HG02973 (cell line): ENCODE measurements around the gene DNAH14.
"Not testable (repeated sequence)": the region's sequence is repeated elsewhere in the genome, so short reads cannot be mapped to it uniquely, and the experiment has no call there.

Experiments used
- ATAC-seq: cut with Tn5 transposase; IDR thresholded peaks from one replicate; pipeline ENCODE4 v1.9.1; 2021; ENCODE audit warnings: moderate library complexity; ENCODE audit not compliant: unreplicated experiment

Gene DNAH14

DNA sequence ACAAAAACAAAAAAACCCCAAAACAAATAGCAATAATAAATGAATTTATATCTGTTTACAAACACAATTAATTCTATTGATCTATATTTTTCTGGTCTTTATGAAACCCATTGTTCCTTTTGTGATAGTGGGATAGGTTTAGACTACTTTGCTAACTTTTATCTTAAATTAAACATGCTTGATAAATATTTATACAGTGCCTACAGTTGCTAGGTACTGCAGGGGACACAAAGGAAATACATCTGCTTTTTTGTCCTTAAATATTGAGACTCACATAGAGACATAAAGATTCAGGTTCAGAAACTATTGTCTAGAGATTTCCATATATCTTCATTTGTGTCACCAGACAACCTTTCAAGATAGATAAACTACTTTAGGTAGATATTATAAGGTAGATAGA is 8.5 kb upstream of the DNAH14 start:
- ATAC-seq: no peak

DNA sequence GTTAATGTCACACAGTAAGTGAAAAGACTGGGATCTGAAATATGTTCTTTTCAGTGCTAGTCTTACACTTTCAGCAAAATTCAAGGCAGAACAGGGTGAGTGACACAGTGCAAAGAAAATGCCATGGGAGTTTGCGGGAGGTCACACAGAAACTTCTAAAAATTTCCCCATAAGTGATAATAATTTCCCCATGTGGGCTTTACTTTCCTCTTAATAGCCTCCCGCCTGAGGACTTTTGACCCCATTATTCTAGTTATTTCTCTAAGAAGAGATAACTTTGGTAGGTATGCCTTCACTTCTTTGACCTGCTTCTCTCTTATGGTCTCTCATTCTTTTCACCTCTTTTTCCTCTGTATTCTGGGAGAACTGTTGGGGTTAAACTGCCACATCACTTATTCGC is 8.1 kb upstream of the DNAH14 start:
- ATAC-seq: no peak

DNA sequence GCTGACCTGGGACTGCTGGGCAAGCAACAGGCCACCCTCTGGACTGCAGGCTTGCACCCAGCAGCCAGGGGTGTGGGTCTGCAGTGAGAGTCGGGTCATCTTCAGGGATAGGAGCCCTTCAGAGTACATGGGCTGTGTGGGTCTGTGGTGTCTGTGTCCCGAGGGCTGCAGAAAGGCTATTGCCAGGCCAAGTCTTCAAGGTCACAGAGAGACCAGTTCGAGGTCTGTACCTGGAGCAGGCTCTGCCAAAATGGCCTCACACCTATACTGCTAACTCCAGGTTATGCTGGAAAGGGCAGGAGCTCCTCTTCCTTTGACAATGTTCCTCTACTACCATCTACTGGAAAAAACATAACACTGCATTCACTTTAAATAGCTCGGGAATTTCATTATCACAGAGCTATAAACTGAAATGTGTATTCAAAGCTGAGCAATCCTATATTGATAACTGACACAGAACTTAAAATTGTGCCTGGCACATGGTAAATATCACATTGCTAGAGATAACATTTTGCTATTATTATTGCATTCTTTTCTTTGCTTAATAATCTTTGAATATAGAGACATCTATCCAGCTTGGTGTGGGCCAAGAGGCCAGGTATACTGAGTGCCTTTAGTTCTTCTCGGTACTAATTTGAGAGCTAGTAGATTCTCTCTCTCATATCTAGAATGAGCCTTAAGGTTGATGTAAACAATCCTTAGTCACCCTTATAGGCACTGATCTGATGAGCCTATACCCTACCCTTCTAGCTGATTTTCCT is 6.9 kb upstream of the DNAH14 start:
- ATAC-seq: peak; percentile 67

DNA sequence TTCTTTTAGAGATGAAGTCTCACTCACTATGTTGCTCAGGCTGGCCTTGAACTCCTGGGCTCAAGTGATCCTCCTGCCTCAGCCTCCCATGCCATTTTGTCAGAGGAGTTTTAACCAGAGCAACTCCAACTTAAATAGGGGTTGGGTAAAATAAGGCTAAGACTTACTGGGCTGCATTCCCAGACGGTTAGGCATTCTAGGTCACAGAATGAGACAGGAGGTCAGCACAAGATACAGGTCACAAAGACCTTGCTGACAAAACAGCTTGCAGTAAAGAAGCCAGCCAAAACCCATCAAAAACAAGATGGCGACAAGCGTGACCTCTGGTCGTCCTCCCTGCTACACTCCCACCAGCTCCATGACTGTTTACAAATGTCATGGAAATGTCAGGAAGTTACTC is 5.7 kb upstream of the DNAH14 start:
- no peak for ATAC-seq

DNA sequence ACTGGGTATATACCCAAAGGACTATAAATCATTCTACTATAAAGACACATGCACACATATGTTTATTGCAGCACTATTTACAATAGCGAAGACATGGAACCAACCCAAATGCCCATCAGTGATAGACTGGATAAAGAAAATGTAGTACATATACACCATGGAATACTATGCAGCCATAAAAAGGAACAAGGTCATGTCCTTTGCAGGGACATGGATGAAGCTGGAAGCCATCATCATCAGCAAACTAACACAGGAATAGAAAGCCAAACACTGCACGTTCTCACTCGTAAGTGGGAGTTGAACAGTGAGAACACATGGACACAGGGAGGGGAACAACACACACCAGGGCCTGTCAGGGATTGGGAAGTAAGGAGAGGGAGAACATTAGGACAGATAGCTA is 1.8 kb upstream of the DNAH14 start:
- not testable (repeated sequence) for ATAC-seq

DNA sequence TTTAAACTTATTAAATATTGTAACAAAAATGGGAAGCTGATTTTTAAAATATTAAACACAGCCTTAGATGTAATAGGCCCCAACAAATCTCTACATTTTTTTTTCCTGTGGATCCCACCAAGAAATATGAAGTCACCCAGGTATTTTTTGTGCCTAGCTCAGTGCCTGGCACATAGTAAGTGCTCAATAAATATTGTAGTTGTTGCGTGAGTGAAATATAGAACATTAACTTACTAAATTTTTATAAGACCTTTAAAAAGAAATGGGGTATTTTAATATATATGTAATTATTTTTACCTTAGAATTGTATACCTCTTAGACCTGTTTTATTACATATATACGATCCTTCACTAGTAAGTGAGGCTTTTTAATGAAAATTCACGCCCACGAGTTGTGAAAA is 569 bp upstream of the DNAH14 start:
- no peak for ATAC-seq

DNA sequence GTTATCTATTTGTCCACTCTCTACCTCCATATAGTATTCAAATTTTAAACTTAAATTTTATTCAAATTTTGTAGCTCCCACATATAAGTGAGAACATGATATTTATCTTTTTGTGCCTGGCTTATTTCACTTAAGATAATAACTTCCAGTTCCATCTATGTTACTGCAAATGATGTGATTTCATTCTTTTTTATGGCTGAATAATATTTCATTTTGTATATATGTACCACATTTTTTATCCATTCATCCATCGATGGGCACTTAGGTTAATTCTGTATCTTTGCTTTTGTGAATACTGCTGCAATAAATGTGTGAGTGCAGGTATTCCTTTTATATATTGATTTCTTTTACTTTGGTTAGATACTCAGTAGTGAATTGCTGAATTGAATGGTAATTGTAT is 2.1 kb downstream of the DNAH14 start:
- no peak for ATAC-seq

DNA sequence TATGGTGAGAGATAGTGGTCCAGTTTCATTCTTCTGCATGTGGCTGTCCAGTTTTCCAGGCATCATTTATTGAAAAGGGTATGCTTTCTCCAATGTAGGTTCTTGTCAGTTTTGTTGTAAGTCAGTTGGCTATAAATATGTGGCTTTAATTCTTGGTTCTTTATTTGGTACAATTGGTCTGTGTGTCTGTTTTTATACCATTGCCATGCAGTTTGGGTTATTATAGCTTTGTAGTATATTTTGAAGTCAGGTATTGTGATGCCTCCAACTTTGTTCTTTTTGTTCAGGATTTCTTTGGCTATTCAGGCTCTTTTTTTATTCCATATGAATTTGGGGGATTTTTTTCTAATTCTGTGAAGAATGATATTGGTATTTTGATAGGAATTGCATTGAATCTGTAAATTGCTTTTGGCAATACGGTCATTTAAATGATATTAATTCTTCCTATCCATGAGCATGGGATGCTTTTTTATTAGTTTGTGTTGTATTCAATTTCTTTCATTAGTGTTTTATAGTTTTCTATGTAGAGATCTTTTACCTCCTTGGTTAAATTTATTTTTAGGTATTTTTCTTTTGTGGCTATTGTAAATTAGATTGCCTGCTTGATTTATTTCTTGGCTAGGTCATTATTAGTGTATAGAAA is 3.3 kb downstream of the DNAH14 start:
- ATAC-seq: no peak

DNA sequence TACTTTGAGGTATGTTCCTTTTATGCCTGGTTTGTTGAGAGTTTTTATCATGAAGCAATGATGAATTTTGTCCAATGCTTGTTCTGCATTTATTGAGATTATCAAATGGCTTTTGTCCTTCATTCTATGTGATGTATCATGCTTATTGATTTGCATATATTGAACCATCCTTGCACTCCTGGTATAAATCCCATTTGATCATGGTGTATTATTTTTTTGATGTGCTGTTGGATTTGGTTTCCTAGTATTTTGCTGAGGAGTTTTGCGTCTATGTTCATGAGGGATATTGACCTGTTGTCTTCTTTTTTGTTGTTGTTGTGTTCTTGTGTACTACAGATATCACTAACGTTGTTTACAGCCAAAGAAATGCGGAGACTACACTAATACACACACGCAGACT is 4.1 kb downstream of the DNAH14 start:
- no peak for ATAC-seq

DNA sequence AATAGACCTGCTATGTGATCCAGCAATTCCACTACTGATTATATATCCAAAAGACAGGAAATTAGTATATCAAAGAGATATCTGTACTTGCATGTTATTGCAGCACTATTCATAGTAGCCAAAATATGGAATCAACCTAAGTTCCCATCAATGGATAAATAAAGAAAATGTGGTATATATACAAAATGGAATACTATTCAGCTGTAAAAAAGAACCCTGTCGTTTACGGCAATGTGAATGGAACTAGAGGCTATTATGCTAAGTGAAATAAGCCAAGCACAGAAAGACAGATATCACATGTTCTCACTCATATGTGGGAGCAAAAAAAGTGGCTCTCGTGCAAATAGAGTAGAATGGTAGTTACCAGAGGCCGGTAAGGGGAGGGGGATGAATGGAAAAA is 9.2 kb downstream of the DNAH14 start:
- no peak for ATAC-seq

DNA sequence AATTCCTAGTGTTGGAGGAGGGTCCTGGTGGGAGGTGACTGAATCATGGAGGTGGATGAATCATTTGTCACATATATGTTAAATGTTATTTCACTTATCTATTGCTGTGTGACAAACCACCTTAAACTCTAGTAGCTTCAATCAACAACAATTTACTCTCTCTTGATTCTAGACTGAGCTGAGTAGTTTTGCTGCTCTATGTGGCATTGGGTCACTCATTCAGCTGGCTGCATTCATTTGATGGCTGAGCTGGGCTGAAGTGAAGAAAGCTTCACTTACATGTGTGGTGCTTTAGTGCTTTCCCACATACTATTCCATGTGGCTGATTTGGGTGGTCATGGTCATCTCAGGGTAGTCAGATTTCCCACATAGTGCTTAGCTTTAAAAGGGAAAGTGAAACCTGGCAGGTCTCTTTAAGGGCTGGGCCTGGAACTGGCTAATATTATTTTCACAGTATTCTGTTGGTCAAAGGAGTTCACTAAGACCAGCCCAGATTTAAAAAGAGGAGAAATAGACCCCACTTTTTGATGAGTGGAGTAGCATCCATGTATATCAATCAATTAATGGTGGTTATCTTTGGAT is 10.5 kb downstream of the DNAH14 start:
- ATAC-seq: no peak

DNA sequence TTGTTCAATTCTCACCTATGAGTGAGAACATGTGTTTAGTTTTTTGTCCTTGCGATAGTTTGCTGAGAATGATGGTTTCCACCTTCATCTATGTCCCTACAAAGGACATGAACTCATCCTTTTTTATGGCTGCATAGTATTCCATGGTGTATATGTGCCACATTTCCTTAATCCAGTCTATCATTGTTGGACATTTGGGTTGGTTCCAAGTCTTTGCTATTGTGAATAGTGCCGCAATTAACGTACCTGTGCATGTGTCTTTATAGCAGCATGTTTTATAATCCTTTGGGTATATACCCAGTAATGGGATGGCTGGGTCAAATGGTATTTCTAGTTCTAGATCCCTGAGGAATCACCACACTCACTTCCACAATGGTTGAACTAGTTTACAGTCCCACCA is 11.3 kb downstream of the DNAH14 start:
- ATAC-seq: not testable (repeated sequence)

DNA sequence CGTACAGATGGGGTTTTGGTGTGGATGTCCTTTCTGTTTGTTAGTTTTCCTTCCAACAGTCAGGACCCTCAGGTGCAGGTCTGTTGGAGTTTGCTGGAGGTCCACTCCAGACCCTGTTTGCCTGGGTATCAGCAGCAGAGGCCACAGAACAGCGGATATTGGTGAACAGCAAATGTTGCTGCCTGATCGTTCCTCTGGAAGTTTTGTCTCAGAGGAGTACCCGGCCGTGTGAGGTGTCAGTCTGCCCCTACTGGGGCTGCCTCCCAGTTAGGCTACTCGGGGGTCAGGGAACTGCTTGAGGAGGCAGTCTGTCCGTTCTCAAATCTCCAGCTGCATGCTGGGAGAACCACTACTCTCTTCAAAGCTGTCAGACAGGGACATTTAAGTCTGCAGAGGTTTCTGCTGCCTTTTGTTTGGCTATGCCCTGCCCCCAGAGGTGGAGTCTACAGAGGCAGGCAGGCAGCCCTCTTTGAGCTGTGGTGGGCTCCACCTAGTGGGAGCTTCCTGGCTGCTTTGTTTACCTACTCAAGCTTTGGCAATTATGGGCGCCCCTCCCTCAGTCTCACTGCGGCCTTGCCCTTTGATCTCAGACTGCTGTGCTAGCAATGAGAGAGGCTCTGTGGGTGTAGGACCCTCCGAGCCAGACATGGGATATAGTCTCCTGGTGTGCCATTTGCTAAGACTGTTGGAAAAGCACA is 16.3 kb downstream of the DNAH14 start:
- ATAC-seq: not testable (repeated sequence)

DNA sequence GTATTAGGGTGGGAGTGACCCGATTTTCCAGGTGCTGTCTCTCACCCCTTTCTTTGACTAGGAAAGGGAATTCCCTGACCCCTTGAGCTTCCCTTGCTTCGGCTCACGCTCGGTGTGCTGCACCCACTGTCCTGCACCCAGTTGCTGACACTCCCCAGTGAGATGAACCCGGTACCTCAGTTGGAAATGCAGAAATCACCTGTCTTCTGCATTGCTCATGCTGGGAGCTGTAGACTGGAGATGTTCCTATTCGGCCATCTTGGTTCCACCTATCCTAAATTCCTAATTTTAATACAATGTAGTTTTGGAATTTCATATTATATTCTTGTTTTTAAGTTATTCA is 16.8 kb downstream of the DNAH14 start:
- ATAC-seq: not testable (repeated sequence)

DNA sequence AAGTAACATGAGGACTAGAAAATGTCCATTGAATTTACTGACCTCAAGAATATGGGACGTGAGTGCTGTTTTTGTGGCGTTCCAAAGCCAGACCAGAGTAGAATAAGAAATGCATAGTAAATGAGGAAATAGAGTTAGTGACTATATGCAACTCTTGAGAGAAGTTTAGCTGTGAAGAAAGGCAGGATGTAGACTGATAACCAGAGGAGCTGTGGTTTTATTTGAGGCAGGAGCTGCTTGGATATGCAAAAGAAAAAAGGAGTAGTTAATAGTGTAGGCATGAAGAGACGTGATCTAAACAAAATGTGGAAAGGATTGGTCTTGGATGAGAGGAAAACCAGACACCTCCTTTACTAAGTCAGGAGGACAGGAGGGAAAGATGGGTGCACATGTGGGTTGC is 28.2 kb downstream of the DNAH14 start:
- no peak for ATAC-seq

DNA sequence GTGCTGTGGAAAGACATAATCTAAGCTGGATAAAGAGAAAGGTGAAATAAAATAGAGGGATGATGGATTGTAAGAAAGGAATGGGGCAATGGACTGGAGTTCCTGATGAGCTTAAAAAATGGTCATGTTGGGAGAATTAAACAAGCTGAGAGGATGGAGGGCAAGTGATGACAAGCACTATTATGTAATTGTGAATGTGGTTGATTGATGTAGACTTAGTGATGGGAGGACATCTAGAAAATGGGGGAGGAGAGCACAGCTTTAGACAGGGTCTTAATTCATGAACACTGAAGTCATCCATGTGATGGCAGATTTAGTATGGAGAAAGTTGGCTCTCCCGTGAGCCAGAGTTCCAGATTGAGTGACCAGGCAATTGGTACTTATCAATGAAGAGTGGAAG is 29.0 kb downstream of the DNAH14 start:
- ATAC-seq: no peak

DNA sequence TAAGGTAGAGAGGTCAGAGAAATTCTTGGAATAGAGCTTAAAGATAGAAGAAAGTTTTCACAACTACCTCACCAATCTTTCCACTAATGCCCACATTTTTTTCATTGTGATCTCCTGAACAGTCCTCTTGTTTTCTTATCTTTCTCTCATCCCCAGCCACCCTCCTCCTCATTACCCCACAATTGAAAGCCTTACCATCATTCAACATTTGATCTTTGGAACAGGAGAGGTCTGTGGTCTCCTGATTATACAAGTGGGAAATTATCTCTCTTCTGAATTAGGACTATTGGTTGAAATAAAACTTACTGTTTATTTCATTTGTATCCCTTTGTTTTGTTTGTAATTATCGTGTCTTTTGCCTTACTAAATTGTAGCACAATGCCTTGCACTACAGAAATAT is 29.6 kb downstream of the DNAH14 start:
- ATAC-seq: no peak

DNA sequence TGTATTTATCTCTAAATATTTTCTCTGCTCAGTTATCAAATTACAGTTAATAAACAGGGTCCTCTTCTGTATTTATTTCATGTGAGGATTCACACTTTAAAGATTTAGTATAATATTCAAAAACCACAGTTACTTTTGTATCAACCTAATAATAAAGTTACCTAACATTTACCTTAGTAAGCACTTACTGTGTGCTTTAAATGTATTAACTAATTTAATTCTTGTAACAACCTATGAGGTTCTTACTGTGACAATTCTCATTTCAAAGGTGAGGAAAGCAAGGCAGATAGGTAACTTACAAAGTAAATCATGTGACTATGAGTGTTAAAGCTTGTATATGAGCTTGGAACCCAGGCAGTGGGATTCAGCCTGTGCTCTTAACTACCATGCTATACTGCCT is 30.2 kb downstream of the DNAH14 start:
- ATAC-seq: no peak

DNA sequence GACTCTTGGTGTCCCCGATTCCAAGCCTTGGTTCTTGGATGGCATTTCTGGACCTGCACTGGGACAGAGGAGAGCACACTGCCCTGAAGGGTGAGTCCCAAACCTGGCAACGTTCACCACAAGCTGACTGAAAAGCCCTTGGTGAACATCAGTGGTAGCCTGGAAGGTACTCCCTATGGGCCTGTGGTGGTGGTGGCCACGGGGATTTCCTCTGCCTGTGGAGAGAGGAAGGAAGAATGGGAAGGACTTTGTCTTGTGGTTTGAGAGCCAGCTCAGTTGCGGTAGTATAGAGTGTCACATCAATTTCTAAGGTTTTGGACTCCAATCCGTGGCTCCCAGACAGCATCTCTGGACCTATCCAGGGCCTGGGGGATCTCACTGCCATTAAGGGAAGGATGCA is 50.7 kb downstream of the DNAH14 start:
- ATAC-seq: no peak

DNA sequence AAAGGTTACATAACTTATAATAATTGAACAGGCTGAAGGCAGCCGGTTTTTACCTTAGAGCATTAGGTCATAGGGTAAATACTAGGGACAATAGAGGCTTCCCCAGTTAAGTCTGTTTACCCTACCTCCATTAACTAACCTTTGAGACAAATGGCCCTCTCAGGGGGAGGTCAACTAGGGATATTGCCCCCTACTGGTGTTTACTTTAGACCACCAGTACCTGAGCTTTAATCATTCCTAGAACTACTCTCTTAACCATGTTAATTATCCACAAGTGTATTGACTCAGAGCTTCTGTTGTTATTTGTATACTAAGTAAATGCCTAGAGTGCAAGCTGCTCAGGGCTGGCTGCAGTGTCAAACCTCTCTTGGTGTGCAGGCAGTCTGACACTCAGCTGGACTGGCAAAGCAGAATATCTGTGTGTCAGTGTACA is 52.5 kb downstream of the DNAH14 start:
- not testable (repeated sequence) for ATAC-seq

DNA sequence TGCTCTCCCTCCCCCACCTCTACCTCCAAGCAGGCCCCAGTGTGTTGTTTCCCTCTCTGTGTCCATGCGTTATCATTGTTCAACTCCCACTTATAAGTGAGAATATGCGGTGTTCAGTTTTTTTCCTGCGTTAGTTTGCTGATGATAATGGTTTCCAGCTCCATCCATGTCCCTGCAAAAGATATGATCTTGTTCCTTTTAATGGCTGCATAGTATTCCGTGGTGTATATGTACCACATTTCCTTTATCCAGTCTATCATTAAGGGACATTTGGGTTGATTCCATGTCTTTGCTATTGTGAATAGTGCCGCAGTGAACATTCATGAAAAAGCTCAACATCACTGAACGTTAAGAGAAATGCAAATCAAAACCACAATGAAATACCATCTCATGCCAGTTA is 58.6 kb downstream of the DNAH14 start:
- no peak for ATAC-seq

DNA sequence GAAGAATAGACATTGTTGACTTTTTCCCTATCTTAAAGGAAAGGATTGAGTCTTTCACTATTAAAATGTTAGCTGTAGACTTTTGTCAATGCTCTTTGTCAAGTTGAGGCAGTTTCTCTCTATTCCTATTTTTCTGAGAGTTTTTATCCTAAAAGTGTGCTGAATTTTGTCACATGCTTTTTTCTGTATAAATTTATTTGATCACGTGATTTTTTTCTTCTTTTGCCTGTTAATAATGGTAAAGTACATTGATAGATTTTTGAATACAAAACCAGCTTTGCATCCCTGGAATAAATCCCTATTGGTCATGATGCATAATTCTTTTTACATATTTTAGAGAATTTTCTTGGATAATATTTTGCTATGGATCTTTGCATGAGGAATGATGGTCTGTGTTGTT is 60.1 kb downstream of the DNAH14 start:
- no peak for ATAC-seq
